Stimulated activated CD4-positive, alpha-beta T cell treated with anti-CD3 and anti-CD28 coated beads, TNF-alpha, amount 100 ng/mL, for 48 hours (primary cell): ENCODE data around the gene OR7E24.
A peak's percentile ranks its signal among the peaks of the same experiment; 100 is the strongest.

ENCODE experiments used
- DNase-seq, 3 donors: peaks; one replicate each; pipeline ENCODE4 v3.0.0-alpha.2; 2020; ENCODE audit warnings: low read depth in 3 of 3

The OR7E24 gene

DNA sequence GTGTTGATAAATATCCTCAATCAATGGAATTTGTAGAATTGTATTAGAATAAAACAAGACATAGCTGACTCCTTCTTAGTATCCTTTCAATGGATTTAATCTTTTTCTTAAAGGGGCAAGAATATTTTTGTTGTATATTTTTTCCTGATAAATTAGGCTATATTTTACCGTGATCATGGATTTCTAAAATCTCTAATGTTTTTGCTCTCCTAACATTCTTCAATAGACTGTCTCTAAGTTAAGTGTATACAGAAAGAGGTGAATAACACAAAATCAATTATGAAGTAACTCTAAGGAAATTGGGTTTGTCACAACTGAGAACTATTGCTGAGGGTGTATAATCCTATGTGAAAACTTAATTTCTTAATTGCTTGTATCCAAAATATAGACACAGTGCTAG lies at the start of gene OR7E24:
Gene OR7E24 (plus strand): TSS at position 301 of the 400 bp plus-strand sequence. CDS start 114 bp downstream, outside the sequence.
- DNase-seq: no peak

GRCh38 chr19:9205501-9206113 lies 45.1 kb upstream of the OR7E24 start:
- peak; percentile 34 to 55 (median 40) for DNase-seq

GRCh38 chr19:9219489-9219888 lies 31.2 kb upstream of the OR7E24 start, which contains the start of gene OR7D4:
OR7D4 (minus strand) TSS chr19:9219589; CDS start chr19:9214837, 4,752 bp downstream.
- DNase-seq: no peak

DNA sequence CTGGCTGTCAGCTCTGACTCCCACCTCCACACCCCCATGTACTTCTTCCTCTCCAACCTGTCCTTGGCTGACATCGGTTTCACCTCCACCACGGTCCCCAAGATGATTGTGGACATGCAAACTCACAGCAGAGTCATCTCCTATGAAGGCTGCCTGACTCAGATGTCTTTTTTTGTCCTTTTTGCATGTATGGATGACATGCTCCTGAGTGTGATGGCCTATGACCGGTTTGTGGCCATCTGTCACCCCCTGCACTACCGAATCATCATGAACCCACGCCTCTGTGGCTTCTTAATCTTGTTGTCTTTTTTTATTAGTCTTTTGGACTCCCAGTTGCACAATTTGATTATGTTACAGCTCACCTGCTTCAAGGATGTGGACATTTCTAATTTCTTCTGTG lies 506 bp downstream of the OR7E24 start:
- DNase-seq: no peak

DNA sequence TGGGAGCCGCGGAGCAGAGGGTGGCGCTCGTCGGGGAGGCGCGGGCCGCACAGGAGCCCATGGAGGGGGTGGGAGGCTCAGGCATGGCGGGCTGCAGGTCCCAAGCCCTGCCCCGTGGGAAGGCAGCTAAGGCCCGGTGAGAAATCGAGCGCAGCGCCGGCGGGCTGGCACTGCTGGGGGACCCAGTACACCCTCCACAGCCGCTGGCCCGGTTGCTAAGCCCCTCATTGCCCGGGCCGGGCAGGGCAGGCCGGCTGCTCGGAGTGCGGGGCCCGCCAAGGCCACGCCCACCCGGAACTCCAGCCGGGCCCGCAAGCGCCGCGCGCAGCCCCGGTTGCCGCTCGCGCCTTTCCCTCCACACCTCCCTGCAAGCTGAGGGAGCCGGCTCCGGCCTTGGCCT lies 32.8 kb downstream of the OR7E24 start:
- DNase-seq: peak in 1 of 3 donors; percentile 8

GRCh38 chr19:9289231-9289884 lies 38.6 kb downstream of the OR7E24 start:
- DNase-seq: no peak

DNA sequence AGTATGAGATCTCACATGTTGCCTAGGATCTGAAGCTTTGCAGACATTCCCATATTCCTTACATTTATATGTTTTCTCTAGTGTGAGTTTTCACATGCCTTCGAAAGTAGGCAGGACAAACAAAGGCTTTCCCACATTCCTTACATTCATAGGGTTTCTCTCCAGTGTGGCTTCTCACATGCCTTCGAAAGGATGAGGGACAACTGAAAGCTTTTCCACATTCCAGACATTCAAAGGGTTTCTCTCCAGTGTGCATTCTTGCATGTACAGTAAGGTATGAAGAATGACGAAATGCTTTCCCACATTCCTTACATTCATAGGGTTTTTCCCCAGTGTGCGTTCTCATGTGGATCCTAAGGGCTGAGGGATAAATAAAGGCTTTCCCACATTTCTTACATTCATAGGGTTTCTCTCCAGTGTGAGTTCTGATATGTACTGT lies 44.7 kb downstream of the OR7E24 start:
- no peak for DNase-seq

DNA sequence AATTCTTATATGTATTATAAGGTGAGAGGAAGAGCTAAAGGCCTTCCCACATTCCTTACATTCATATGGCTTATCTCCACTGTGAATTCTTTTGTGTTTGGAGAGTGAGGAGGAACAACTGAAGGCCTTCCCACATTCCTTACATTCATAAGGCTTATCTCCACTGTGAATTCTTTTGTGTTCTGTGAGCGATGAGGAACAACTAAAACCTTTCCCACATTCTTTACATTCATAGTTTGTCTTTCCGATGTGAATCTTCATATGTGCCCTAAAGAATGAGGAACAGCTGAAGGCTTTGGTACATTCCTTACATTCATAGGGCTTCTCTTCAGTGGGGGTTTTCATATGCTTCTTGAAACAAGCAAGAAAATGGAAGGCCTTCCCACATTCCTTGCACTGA lies 45.6 kb downstream of the OR7E24 start:
- DNase-seq: no peak
